GM12875 (cell line): ENCODE measurements around the gene PRR5.

ENCODE experiments used
- H3K4me3 ChIP-seq: one replicate; pipeline ENCODE4 v1.5.1; 2011; ENCODE audit warnings: low read depth, low read length, control low read depth
- CTCF ChIP-seq: IDR thresholded peaks from 2 replicates; pipeline ENCODE4 v1.5.1; 2011; ENCODE audit warnings: low read depth, mild to moderate bottlenecking, control low read depth, inconsistent platforms, low read length, moderate library complexity, borderline replicate concordance; ENCODE audit not compliant: insufficient read depth

Gene PRR5

GRCh38 chr22:44663256-44663999, 38.6 kb upstream of the PRR5 start:
- H3K4me3 ChIP-seq: no peak overlapping the region
- TF ChIP-seq CTCF: no peak

GRCh38 chr22:44664149-44664548, 37.9 kb upstream of the PRR5 start:
- no peak for TF ChIP-seq CTCF
- H3K4me3 ChIP-seq: no peak overlapping the region

DNA sequence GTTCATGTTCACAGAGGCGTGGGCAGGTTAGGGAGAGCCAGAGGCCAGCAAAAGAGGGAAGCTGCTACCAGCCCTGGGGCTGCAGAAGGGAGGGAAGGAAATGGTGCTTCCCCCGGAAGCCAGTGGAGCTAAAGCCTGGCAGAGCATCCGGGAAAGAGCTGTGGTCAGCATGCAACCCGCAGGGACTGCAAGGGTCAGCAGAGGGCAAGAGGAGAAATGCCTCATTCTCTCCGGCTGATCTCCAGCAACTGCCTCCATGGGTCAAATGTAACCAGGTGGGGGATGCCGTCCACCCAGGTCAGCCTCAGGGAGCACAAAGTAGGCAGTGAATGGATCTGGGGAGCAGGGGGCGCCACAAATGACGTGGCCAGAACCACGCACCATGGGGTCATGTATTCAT, 36.9 kb upstream of the PRR5 start:
- no peak overlapping the region for H3K4me3 ChIP-seq
- no peak for TF ChIP-seq CTCF

DNA sequence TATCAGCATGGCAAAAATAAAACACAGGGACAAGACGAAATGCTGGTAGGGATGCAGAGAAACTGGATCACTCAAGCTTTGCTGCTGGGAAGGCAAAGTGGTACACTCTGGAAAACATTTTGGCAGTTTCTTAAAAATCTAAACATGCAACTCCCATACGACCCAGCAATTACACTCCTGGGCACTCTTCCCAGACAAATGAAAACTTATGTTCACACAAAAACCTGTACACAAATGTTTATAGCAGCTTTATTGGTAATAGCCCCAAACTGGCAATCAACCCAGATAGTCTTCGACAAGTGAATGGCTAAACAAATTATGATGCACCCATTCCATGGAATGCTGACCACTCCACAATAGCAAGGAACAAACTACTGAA, 35.8 kb upstream of the PRR5 start:
- TF ChIP-seq CTCF: no peak
- no peak overlapping the region for H3K4me3 ChIP-seq

GRCh38 chr22:44667276-44667675, 34.7 kb upstream of the PRR5 start:
- no peak for TF ChIP-seq CTCF
- no peak overlapping the region for H3K4me3 ChIP-seq

DNA sequence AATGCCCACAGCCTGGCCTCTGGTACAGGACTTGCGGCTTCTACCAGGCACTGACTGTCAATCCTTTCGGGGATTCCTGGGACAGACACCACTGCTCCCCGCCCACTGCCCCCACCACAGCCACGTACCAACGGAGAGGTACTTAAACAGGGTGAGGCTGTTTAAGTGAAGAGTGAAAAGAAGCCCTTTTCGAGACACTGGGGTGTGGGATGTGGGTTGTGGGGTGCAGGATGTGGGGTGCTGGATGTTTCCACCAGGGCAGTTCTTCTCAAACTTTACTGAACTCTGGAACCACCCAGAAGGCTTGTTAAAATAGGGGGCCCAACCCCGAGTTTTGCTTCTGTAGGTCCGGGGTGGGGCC, 34.2 kb upstream of the PRR5 start:
- H3K4me3 ChIP-seq: no peak overlapping the region
- TF ChIP-seq CTCF: no peak

DNA sequence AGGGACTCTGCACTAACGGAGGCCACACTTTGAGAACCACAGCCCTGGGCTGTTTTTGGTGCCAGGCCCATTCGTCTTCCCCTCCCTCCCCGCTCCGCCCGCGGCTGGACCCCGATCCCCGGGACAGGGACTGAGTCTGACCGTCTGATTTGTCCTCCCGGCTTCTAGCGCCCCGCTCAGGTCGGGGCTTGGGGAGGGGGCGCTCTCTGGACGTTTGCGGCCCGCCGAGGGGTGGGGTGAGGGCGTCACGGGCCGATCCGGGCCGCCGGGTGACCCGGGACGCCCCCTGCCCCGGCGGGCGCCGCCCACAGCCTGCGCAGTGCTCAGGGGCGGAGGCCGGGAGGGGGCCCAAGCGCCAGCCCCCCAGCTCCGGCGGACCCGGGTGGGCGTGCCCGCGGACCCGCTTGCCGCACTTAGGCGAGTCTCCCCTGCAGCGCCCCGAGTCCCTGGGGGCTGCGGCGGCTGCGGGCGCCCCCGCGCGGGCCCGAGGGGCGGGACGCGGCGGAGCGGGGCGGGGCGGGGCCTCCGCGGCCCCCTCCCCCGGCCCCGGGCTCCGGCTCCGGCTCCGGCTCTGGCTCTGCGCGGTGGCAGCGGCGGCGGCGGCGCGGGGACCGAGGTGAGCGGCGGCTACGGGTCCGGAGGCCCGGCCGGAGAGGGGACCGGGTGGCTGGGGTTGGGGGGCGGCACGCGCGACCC, 33.7 kb upstream of the PRR5 start:
- TF ChIP-seq CTCF: no peak

More for the DNA sequence above, 33.7 kb upstream of the PRR5 start:
- no peak overlapping the region for H3K4me3 ChIP-seq
